HepG2 (cell line): ENCODE measurements around the gene TNRC18.

Source experiments
- BORCS8-MEF2B ChIP-seq: sonication (generic); formaldehyde crosslinking; IDR thresholded peaks from 2 replicates; pipeline ENCODE4 v1.8.0; 2022; ENCODE audit warnings: mild to moderate bottlenecking, missing genetic modification reagents
- CCAR2 ChIP-seq: fragments of 200-400 bp; formaldehyde crosslinking; optimal IDR thresholded peaks from 2 replicates; pipeline ENCODE3; 2018; ENCODE audit warnings: low read depth, mild to moderate bottlenecking, low read length, moderate library complexity
- CREB1 ChIP-seq, 2 experiments: fragments of 450-650 bp in 1 of 2; IDR thresholded peaks; 2 replicates each; pipeline ENCODE4 v1.6.1; 2016 to 2017; ENCODE audit warnings: control low read depth in 1 of 2, mild to moderate bottlenecking in 1 of 2, missing compliant biosample characterization in 1 of 2, missing genetic modification characterization in 1 of 2
- ELF4 ChIP-seq: sonication (generic); formaldehyde crosslinking; IDR thresholded peaks from 2 replicates; pipeline ENCODE4 v1.5.0; 2020; ENCODE audit warnings: missing genetic modification reagents, mild to moderate bottlenecking, moderate library complexity, borderline replicate concordance
- U2AF2 ChIP-seq: fragments of 200-400 bp; formaldehyde crosslinking; IDR thresholded peaks from 2 replicates; pipeline ENCODE4 v1.6.1; 2017; ENCODE audit warnings: low read depth, mild to moderate bottlenecking, low read length

DNA sequence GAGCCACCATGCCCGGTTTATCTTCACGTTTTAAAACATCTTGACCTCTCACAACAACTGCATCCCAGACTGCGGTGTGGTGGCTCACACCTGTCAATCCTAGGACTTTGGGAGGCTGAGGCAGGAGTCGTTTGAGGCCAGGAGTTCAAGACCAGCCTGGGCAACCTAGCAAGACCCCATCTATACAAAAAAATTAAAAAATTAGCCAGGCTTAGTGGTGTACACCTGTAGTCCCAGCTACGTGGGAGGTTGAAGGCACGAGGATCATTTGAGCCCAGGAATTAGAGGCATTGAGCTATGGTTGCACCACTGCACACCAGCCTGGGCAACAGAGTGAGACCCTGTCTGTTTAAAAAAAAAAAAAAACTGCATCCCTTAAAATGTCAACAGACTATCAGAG lies 20.2 kb downstream of the TNRC18 start:
- no peak for TF ChIP-seq BORCS8-MEF2B (CRISPR knock-in tag)
- no peak for TF ChIP-seq CCAR2
- no peak for TF ChIP-seq ELF4 (CRISPR knock-in tag)
- no peak for TF ChIP-seq U2AF2
- no peak for TF ChIP-seq CREB1 (IDR thresholded peaks at IDR 0.05)
- no peak for TF ChIP-seq CREB1 (CRISPR knock-in tag; IDR thresholded peaks at IDR 0.05)
